ENCODE data around the gene FAM78B.

FAM78B gene

GRCh38 chr1:166114419-166114818, 52.4 kb downstream of the FAM78B start:
- DNase-seq, result no peak

GRCh38 chr1:166113630-166114029, 53.2 kb downstream of the FAM78B start:
- DNase-seq, result no peak

- DNase-seq, result no peak
Observed at GRCh38 chr1:166113031-166113430, 53.8 kb downstream of the FAM78B start.

- DNase-seq, result no peak
Observed at GRCh38 chr1:166112425-166112824, 54.4 kb downstream of the FAM78B start.

- no peak for DNase-seq
Observed at GRCh38 chr1:166111430-166111829, 55.4 kb downstream of the FAM78B start.

- DNase-seq, result no peak
Observed at GRCh38 chr1:166090244-166090643, 76.6 kb downstream of the FAM78B start.

- DNase-seq, result no peak
Observed at GRCh38 chr1:166089804-166090203, 77.0 kb downstream of the FAM78B start.

GRCh38 chr1:166088572-166088955, 78.2 kb downstream of the FAM78B start:
- DNase-seq, result no peak

GRCh38 chr1:166087734-166088571, 78.8 kb downstream of the FAM78B start:
- DNase-seq, result no peak

- DNase-seq, result no peak
Observed at GRCh38 chr1:166086113-166086883, 80.5 kb downstream of the FAM78B start.

- DNase-seq, result no peak
Observed at GRCh38 chr1:166084613-166085012, 82.2 kb downstream of the FAM78B start.

GRCh38 chr1:166083887-166084286, 82.9 kb downstream of the FAM78B start:
- no peak for DNase-seq

GRCh38 chr1:166082601-166083000, 84.2 kb downstream of the FAM78B start:
- DNase-seq, result no peak

- DNase-seq, result no peak
Observed at GRCh38 chr1:166080967-166081870, 85.6 kb downstream of the FAM78B start.

- no peak for DNase-seq
Observed at GRCh38 chr1:166080277-166080966, 86.4 kb downstream of the FAM78B start.

- DNase-seq, result no peak
Observed at GRCh38 chr1:166079276-166079675, 87.5 kb downstream of the FAM78B start.

GRCh38 chr1:166073489-166073888, 93.3 kb downstream of the FAM78B start:
- DNase-seq, result no peak

GRCh38 chr1:166069390-166069789, 97.4 kb downstream of the FAM78B start:
- DNase-seq, result no peak

GRCh38 chr1:166066107-166066506, 100.7 kb downstream of the FAM78B start:
- DNase-seq, result peak; percentile 4 to 58

GRCh38 chr1:166064951-166065350, 101.8 kb downstream of the FAM78B start:
- no peak for DNase-seq

- no peak for DNase-seq
Observed at GRCh38 chr1:166064313-166064926, 102.4 kb downstream of the FAM78B start.

- DNase-seq, result no peak
Observed at GRCh38 chr1:166063701-166064100, 103.1 kb downstream of the FAM78B start.
